ENCODE data around the gene CHMP5. TPM values are rescaled to one million over a fixed set of nuclear protein-coding genes. Genes with fewer than 3 reads are reported as not detected.

The CHMP5 gene
- total RNA-seq, 3 donors from 2014 or later (not counting 1 experiment from before 2014, with no cell fraction given) = 21.3 to 24.5 (median 24.0) TPM

GRCh38 chr9:33254211-33254610, 10.6 kb upstream of the CHMP5 start:
- peaks cover 6% of the 10 kb centered on the region in 2 donors for H3K4me1 Mint-ChIP-seq
- 93% methylated on average over 4 of the region's 4 CpGs for WGBS (ENCODE audit: insufficient coverage)
- H3K27ac Mint-ChIP-seq = no peak overlapping the region
- H3K4me3 Mint-ChIP-seq = no peak overlapping the region
- Histone ChIP-seq H3K27me3 (ENCODE audit: control insufficient read depth, insufficient read depth, low read length) (no peaks in the 10 kb centered on the region), H3K27ac (ENCODE audit: low read length) (no peak overlapping the region), H3K9me3 (ENCODE audit: control insufficient read depth, insufficient read depth, low read length) (no peaks in the 10 kb centered on the region), H3K4me1 (ENCODE audit: control insufficient read depth, insufficient read depth, low read length) (peaks cover 1% of the 10 kb centered on the region), H3K36me3 (ENCODE audit: control insufficient read depth, insufficient read depth, low read length) (peaks cover 72% of the 10 kb centered on the region), H3K4me3 (ENCODE audit: low read length) (no peak overlapping the region)
- peaks cover 16% of the 10 kb centered on the region for H3K36me3 Mint-ChIP-seq
- H3K9me3 Mint-ChIP-seq = no peaks in the 10 kb centered on the region
- intact Hi-C loops (cut with micrococcal nuclease) = no loop called here
- no peaks in the 10 kb centered on the region for H3K27me3 Mint-ChIP-seq (ENCODE audit: low read depth in 2 of 2)
- DNase-seq = no peak
- no peak for ATAC-seq
- TF ChIP-seq CTCF (IDR thresholded peaks at IDR 0.05) = no peak

- H3K36me3 Mint-ChIP-seq = peaks cover 21% of the 10 kb centered on the region
- no peak for TF ChIP-seq CTCF (IDR thresholded peaks at IDR 0.05)
- no peak overlapping the region for H3K4me3 ChIP-seq (ENCODE audit: low read length)
- ATAC-seq = no peak
- intact Hi-C loops (cut with micrococcal nuclease) = no loop called here
- H3K4me1 ChIP-seq (ENCODE audit: control insufficient read depth, insufficient read depth, low read length) = no peaks in the 10 kb centered on the region
- H3K27ac Mint-ChIP-seq = no peak overlapping the region
- H3K4me1 Mint-ChIP-seq = peaks cover 6% of the 10 kb centered on the region in 2 donors
- peaks cover 76% of the 10 kb centered on the region for H3K36me3 ChIP-seq (ENCODE audit: control insufficient read depth, insufficient read depth, low read length)
- DNase-seq = no peak
- H3K9me3 ChIP-seq (ENCODE audit: control insufficient read depth, insufficient read depth, low read length) = no peaks in the 10 kb centered on the region
- 97% methylated on average over 8 of the region's 8 CpGs for WGBS (ENCODE audit: insufficient coverage)
- H3K9me3 Mint-ChIP-seq = no peaks in the 10 kb centered on the region
- no peak overlapping the region for H3K27ac ChIP-seq (ENCODE audit: low read length)
- no peaks in the 10 kb centered on the region for H3K27me3 ChIP-seq (ENCODE audit: control insufficient read depth, insufficient read depth, low read length)
- no peak overlapping the region for H3K4me3 Mint-ChIP-seq
- H3K27me3 Mint-ChIP-seq (ENCODE audit: low read depth in 2 of 2) = no peaks in the 10 kb centered on the region
Measured at GRCh38 chr9:33255014-33255413, 9.8 kb upstream of the CHMP5 start.

GRCh38 chr9:33255471-33255870, 9.4 kb upstream of the CHMP5 start:
- no peaks in the 10 kb centered on the region for H3K27me3 Mint-ChIP-seq (ENCODE audit: low read depth in 2 of 2)
- no peak overlapping the region for H3K27ac Mint-ChIP-seq
- DNase-seq = no peak
- WGBS (ENCODE audit: insufficient coverage) = 89% methylated on average over 4 of the region's 4 CpGs
- H3K27me3 ChIP-seq (ENCODE audit: control insufficient read depth, insufficient read depth, low read length) = no peaks in the 10 kb centered on the region
- no peak overlapping the region for H3K4me3 ChIP-seq (ENCODE audit: low read length)
- H3K9me3 ChIP-seq (ENCODE audit: control insufficient read depth, insufficient read depth, low read length) = no peaks in the 10 kb centered on the region
- no peaks in the 10 kb centered on the region for H3K9me3 Mint-ChIP-seq
- no peak for TF ChIP-seq CTCF (IDR thresholded peaks at IDR 0.05)
- no peak overlapping the region for H3K4me3 Mint-ChIP-seq
- peaks cover 80% of the 10 kb centered on the region for H3K36me3 ChIP-seq (ENCODE audit: control insufficient read depth, insufficient read depth, low read length)
- peaks cover 6% of the 10 kb centered on the region in 2 donors for H3K4me1 Mint-ChIP-seq
- no peak overlapping the region for H3K27ac ChIP-seq (ENCODE audit: low read length)
- intact Hi-C loops (cut with micrococcal nuclease) = no loop called here
- ATAC-seq = no peak
- peaks cover 21% of the 10 kb centered on the region for H3K36me3 Mint-ChIP-seq
- no peaks in the 10 kb centered on the region for H3K4me1 ChIP-seq (ENCODE audit: control insufficient read depth, insufficient read depth, low read length)

GRCh38 chr9:33256236-33256635, 8.6 kb upstream of the CHMP5 start:
- peaks cover 21% of the 10 kb centered on the region for H3K36me3 Mint-ChIP-seq
- H3K27me3 Mint-ChIP-seq (ENCODE audit: low read depth in 2 of 2) = no peaks in the 10 kb centered on the region
- H3K4me3 Mint-ChIP-seq = no peak overlapping the region
- whole genome bisulfite sequencing (ENCODE audit: insufficient coverage) = 100% methylated on average over 2 of the region's 2 CpGs
- intact Hi-C loops (cut with micrococcal nuclease) = no loop called here
- H3K4me1 ChIP-seq (ENCODE audit: control insufficient read depth, insufficient read depth, low read length) = no peaks in the 10 kb centered on the region
- no peaks in the 10 kb centered on the region for H3K27me3 ChIP-seq (ENCODE audit: control insufficient read depth, insufficient read depth, low read length)
- H3K36me3 ChIP-seq (ENCODE audit: control insufficient read depth, insufficient read depth, low read length) = peaks cover 84% of the 10 kb centered on the region
- no peak for ATAC-seq
- H3K27ac Mint-ChIP-seq = no peak overlapping the region
- TF ChIP-seq CTCF (IDR thresholded peaks at IDR 0.05) = no peak
- no peak overlapping the region for H3K4me3 ChIP-seq (ENCODE audit: low read length)
- no peak overlapping the region for H3K27ac ChIP-seq (ENCODE audit: low read length)
- DNase-seq = no peak
- no peaks in the 10 kb centered on the region for H3K9me3 Mint-ChIP-seq
- no peaks in the 10 kb centered on the region for H3K9me3 ChIP-seq (ENCODE audit: control insufficient read depth, insufficient read depth, low read length)
- H3K4me1 Mint-ChIP-seq = peaks cover 6% of the 10 kb centered on the region in 2 donors
